HepG2 (cell line): ENCODE data around the gene STAT1. TPM values are rescaled to one million over a fixed set of nuclear protein-coding genes. Genes with fewer than 3 reads are reported as not detected.

Experiments used
- ARHGAP35 ChIP-seq: sonication (generic); formaldehyde crosslinking; IDR thresholded peaks from 2 replicates; pipeline ENCODE4 v1.9.0; 2022; ENCODE audit warnings: mild to moderate bottlenecking, inconsistent platforms, moderate library complexity, missing genetic modification reagents, borderline replicate concordance
- CEBPZ ChIP-seq: IDR thresholded peaks from 2 replicates; pipeline ENCODE4 v1.6.1; 2012; ENCODE audit warnings: low read length, improper control_type of control experiment
- CENPT ChIP-seq: sonication (generic); formaldehyde crosslinking; IDR thresholded peaks from 2 replicates; pipeline ENCODE4 v1.8.0; 2022; ENCODE audit warnings: low read depth, mild to moderate bottlenecking, moderate library complexity, missing genetic modification reagents
- DNMT1 ChIP-seq: sonication (generic); formaldehyde crosslinking; IDR thresholded peaks from 2 replicates; pipeline ENCODE4 v1.5.1; 2020; ENCODE audit warnings: mild to moderate bottlenecking, missing genetic modification reagents
- FOXK1 ChIP-seq: sonication (generic); formaldehyde crosslinking; IDR thresholded peaks from 2 replicates; pipeline ENCODE4 v1.4.0; 2020; ENCODE audit warnings: low read depth, missing genetic modification reagents, borderline replicate concordance
- FUBP1 ChIP-seq: sonication (generic); formaldehyde crosslinking; IDR thresholded peaks from 2 replicates; pipeline ENCODE4 v1.5.1; 2020; ENCODE audit warnings: missing genetic modification reagents, mild to moderate bottlenecking, borderline replicate concordance
- GPN1 ChIP-seq: sonication (generic); formaldehyde crosslinking; IDR thresholded peaks from 2 replicates; pipeline ENCODE4 v1.5.1; 2020; ENCODE audit warnings: missing genetic modification reagents, borderline replicate concordance
- GZF1 ChIP-seq: sonication (generic); formaldehyde crosslinking; IDR thresholded peaks from 2 replicates; pipeline ENCODE4 v1.5.1; 2020; ENCODE audit warnings: mild to moderate bottlenecking, missing genetic modification reagents
- HOXA7 ChIP-seq: sonication (generic); formaldehyde crosslinking; IDR thresholded peaks from 2 replicates; pipeline ENCODE4 v1.8.1; 2022; ENCODE audit warnings: mild to moderate bottlenecking, missing genetic modification reagents, moderate library complexity
- HOXD1 ChIP-seq: sonication (generic); formaldehyde crosslinking; IDR thresholded peaks from 2 replicates; pipeline ENCODE4 v1.5.0; 2020; ENCODE audit warnings: missing genetic modification reagents
- NKX3-1 ChIP-seq: sonication (generic); formaldehyde crosslinking; IDR thresholded peaks from 2 replicates; pipeline ENCODE4 v1.5.0; 2020; ENCODE audit warnings: missing genetic modification reagents
- PBX2 ChIP-seq: IDR thresholded peaks from 2 replicates; pipeline ENCODE4 v1.6.1; 2016; ENCODE audit warnings: control low read depth
- RELA ChIP-seq: sonication (generic); formaldehyde crosslinking; IDR thresholded peaks from 2 replicates; pipeline ENCODE4 v1.4.0; 2020; ENCODE audit warnings: missing genetic modification reagents
- REXO4 ChIP-seq: sonication (generic); formaldehyde crosslinking; IDR thresholded peaks from 2 replicates; pipeline ENCODE4 v1.8.0; 2022; ENCODE audit warnings: missing genetic modification reagents, mild to moderate bottlenecking, borderline replicate concordance
- TSC22D2 ChIP-seq: sonication (generic); formaldehyde crosslinking; IDR thresholded peaks from 2 replicates; pipeline ENCODE4 v1.5.1; 2020; ENCODE audit warnings: missing genetic modification reagents, mild to moderate bottlenecking, borderline replicate concordance
- ZFP41 ChIP-seq: sonication (generic); formaldehyde crosslinking; IDR thresholded peaks from 2 replicates; pipeline ENCODE4 v1.4.0; 2020; ENCODE audit warnings: mild to moderate bottlenecking, missing genetic modification reagents, borderline replicate concordance
- ZNF143 ChIP-seq: sonication (generic); formaldehyde crosslinking; IDR thresholded peaks from 2 replicates; pipeline ENCODE4 v1.4.0; 2020; ENCODE audit warnings: missing genetic modification reagents
- ZNF251 ChIP-seq: sonication (generic); formaldehyde crosslinking; IDR thresholded peaks from 2 replicates; pipeline ENCODE4 v1.9.0; 2021; ENCODE audit warnings: mild to moderate bottlenecking, missing genetic modification reagents
- ZNF276 ChIP-seq: sonication (generic); formaldehyde crosslinking; IDR thresholded peaks from 2 replicates; pipeline ENCODE4 v1.4.0; 2020; ENCODE audit warnings: mild to moderate bottlenecking, low read depth, missing genetic modification reagents
- ZNF784 ChIP-seq: sonication (generic); formaldehyde crosslinking; IDR thresholded peaks from 2 replicates; pipeline ENCODE4 v1.5.1; 2020; ENCODE audit warnings: missing genetic modification reagents, mild to moderate bottlenecking, borderline replicate concordance
- polyA plus RNA-seq, 8 experiments: library from polyadenylated mRNA; depleted of rRNA in 3 of 8; stranded (reverse) in 7 of 8; unstranded in 1 of 8; fragments of >200 nt; fragmentation: Illumina TruSeq in 4 of 8; extraction: Trizol in 4 of 8; gene quantifications; 2 replicates each; pipeline versions ENCODE4 v1.2.1 to v1.2.3, GENCODE V29; 2011 to 2016; ENCODE audit warnings: low read depth in 4 of 8, missing spikeins in 1 of 8, mixed read lengths in 1 of 8; ENCODE audit not compliant: insufficient read depth in 1 of 8
- total RNA-seq, 5 experiments: library from RNA; depleted of rRNA; stranded (reverse); fragments of >200 nt; fragmentation: Illumina TruSeq; extraction: Trizol; gene quantifications; 2 replicates each; pipeline ENCODE4 v1.2.3, GENCODE V29; 2016; ENCODE audit warnings: low read depth in 1 of 5

STAT1 gene
- total and polyA plus RNA-seq, 2 of the 13 experiments (the other 11 are each of a cell fraction or from before 2014, with no cell fraction given) = 21.8 to 59.6 TPM

GRCh38 chr2:191020221-191020741, 6.3 kb upstream of the STAT1 start (continued):
- TF ChIP-seq CENPT (CRISPR knock-in tag) = peak; percentile 84; the same call in 1 of the 2 replicates
- peak; percentile 99 for TF ChIP-seq NKX3-1 (CRISPR knock-in tag)
- peak; percentile 98 for TF ChIP-seq REXO4 (CRISPR knock-in tag)
- peak; percentile 93; the same call in 1 of the 2 replicates for TF ChIP-seq ZNF276 (CRISPR knock-in tag)
- TF ChIP-seq GPN1 (CRISPR knock-in tag) = no peak
- peak; percentile 99; the same call in 1 of the 2 replicates for TF ChIP-seq TSC22D2
- TF ChIP-seq DNMT1 (CRISPR knock-in tag) = peak; percentile 97; the same call in 1 of the 2 replicates
- TF ChIP-seq ZNF784 (CRISPR knock-in tag) = peak; percentile 99
- TF ChIP-seq CEBPZ = no peak
- peak; percentile 98 for TF ChIP-seq HOXA7 (CRISPR knock-in tag)
- TF ChIP-seq FUBP1 (CRISPR knock-in tag) = peak; percentile 81; the same call in 1 of the 2 replicates
- peak; percentile 98 for TF ChIP-seq HOXD1 (CRISPR knock-in tag)
- peak; percentile 99 for TF ChIP-seq RELA (CRISPR knock-in tag)
- TF ChIP-seq FOXK1 (CRISPR knock-in tag) = peak; percentile 100
- TF ChIP-seq PBX2 = no peak
- peak; percentile 99 for TF ChIP-seq ARHGAP35 (CRISPR knock-in tag)
- TF ChIP-seq GZF1 (CRISPR knock-in tag) = peak; percentile 93
- no peak for TF ChIP-seq ZNF251
- TF ChIP-seq ZNF143 (CRISPR knock-in tag) = peak; percentile 82
- peak; percentile 99 for TF ChIP-seq ZFP41
